Heart right ventricle (tissue), 16 donors: ENCODE data around the gene ST3GAL4. TPM values are rescaled to one million over a fixed set of nuclear protein-coding genes. Genes with fewer than 3 reads are reported as not detected.
A peak's percentile ranks its signal among the peaks of the same experiment; 100 is the strongest.

Experiments used
- ATAC-seq, 8 donors: fragments of 200-7000 bp; cut with Tn5 transposase; one replicate each; pipeline ENCODE4 v1.9.1; 2020; ENCODE audit warnings: mild to moderate bottlenecking in 8 of 8, moderate library complexity in 8 of 8, moderate number of reproducible peaks in 1 of 8
- DNase-seq, 2 donors: peaks; one replicate each; pipeline ENCODE4 v3.0.0-alpha.2; 2020
- H3K27ac ChIP-seq, 10 donors: fragments of 200-600 bp; sonication (generic) in 2 of 10; one replicate each; pipeline versions ENCODE4 v1.5.0 to v1.8.0; 2020 to 2022; ENCODE audit warnings: mild to moderate bottlenecking in 3 of 10
- H3K27me3 ChIP-seq, 7 donors: fragments of 200-600 bp; one replicate each; pipeline ENCODE4 v1.8.0; 2021 to 2022; ENCODE audit warnings: mild to moderate bottlenecking in 2 of 7
- H3K36me3 ChIP-seq, 9 donors: fragments of 200-600 bp; sonication (generic) in 1 of 9; one replicate each; pipeline versions ENCODE4 v1.5.0 to v1.8.0; 2020 to 2022; ENCODE audit warnings: mild to moderate bottlenecking in 2 of 9
- H3K4me1 ChIP-seq, 9 donors: fragments of 200-600 bp; sonication (generic) in 1 of 9; one replicate each; pipeline versions ENCODE4 v1.5.0 to v1.8.0; 2020 to 2022; ENCODE audit warnings: mild to moderate bottlenecking in 4 of 9
- H3K4me3 ChIP-seq, 10 donors: fragments of 200-600 bp; sonication (generic) in 2 of 10; one replicate each; pipeline versions ENCODE4 v1.5.0 to v1.8.0; 2020 to 2022; ENCODE audit warnings: mild to moderate bottlenecking in 7 of 10, moderate library complexity in 2 of 10
- H3K9me3 ChIP-seq, 11 donors: fragments of 200-600 bp in 10 of 11; sonication (generic) in 2 of 11; one replicate each; pipeline versions ENCODE4 v1.5.0 to v1.8.0; 2013 to 2022; ENCODE audit warnings: mild to moderate bottlenecking in 2 of 11, control low read depth in 1 of 11, moderate library complexity in 1 of 11
- WGBS, 2 donors: extraction: QIAGEN DNeasy Blood & Tissue Kit; methylation state at CpG; one replicate each; pipeline ENCODE4 v1.1.7; 2013; ENCODE audit warnings: inconsistent platforms in 1 of 2; 5-methylcytosine and 5-hydroxymethylcytosine counted together
- intact Hi-C, 10 donors: fragments of 100-400 bp; cut with DNase I; formaldehyde crosslinking; loops; one replicate each; pipeline versions ENCODE4 v1.11.1 to v1.14.2; 2022
- long read RNA-seq, 3 donors: library from polyadenylated mRNA; unstranded; transcript quantifications; one replicate each; pipeline ENCODE4 v2.0.0, GENCODE V29; 2020 to 2021
- polyA plus RNA-seq, 2 donors: library from polyadenylated mRNA; stranded (reverse); fragments of 200-250 nt; gene quantifications; one replicate each; pipeline ENCODE4 v1.2.3, GENCODE V29; 2013
- total RNA-seq, 10 donors: library from RNA; stranded (reverse); fragmentation: NEBNext Ultra II Directional in 3 of 10; extraction: Animal tissue kit (Norgen Biotek cat#: 25700) in 3 of 10; gene quantifications; one replicate each; pipeline versions ENCODE4 v1.2.1 to v1.2.4, GENCODE V29; 2021 to 2023
- TF ChIP-seq, protein P1 (sequence below), 9 donors: fragments of 200-600 bp; sonication (generic) in 2 of 9; IDR thresholded peaks; one replicate each; pipeline versions ENCODE4 v1.5.0 to v1.8.0; 2021 to 2022; ENCODE audit warnings: antibody characterized with exemption in 9 of 9, mild to moderate bottlenecking in 5 of 9, moderate library complexity in 1 of 9
- donor health status: Arrhythmogenic right ventricular cardiomyopathy.
- donor health status: ischemic (EF 13 %, LVEDD 7.1; RV severe dilation, severe dysfunction).
- donor health status: healthy with polysubstance abuse.
- donor health status: DM: no; HTN: yes; CAD: no.
- donor health status: DM: no; HTN: no; CAD: no.
- donor health status: ischemic (EF 25% LVEDD 6.9; RV normal size, moderate dysfunction).
- donor health status: ischemic (EF 25% LVEDD 5.7; RV mildly dilated, moderate dysfunction).
- donor health status: healthy.
- donor health status: DM: yes; HTN: yes; CAD: no.
- donor health status: Ischemic cardiomyopathy.
- donor health status: ischemic (EF 35%, LVEDD 5.7; RV mildly dilated, moderate dysfunction).
- donor health status: nonischemic (EF 11% LVEDD 7.7; RV severe dilation, severe dysfunction).
- donor health status: DM: yes; HTN: yes; CAD: no.
- donor health status: PGD.
- donor health status: ischemic (EF 29% LVEDD 5.4; RV normal size, mild dysfunction).
- donor health status: nonischemic (EF 23%, LVEDD 6.1; RV moderate dilation, normal function).

ST3GAL4 gene, protein sequence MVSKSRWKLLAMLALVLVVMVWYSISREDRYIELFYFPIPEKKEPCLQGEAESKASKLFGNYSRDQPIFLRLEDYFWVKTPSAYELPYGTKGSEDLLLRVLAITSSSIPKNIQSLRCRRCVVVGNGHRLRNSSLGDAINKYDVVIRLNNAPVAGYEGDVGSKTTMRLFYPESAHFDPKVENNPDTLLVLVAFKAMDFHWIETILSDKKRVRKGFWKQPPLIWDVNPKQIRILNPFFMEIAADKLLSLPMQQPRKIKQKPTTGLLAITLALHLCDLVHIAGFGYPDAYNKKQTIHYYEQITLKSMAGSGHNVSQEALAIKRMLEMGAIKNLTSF
- total RNA-seq = 10 to 100 TPM; 24.8 to 51.0 (median 43.4) TPM
- 10 to 100 TPM; 96.2 to 98.2 TPM for polyA plus RNA-seq
- long read RNA-seq, donor 1, transcript ST3GAL4-204 (11 exons, 1,812 nt) = major isoform, 22 of 39 reads
- long read RNA-seq, donor 1, partial matches to known transcripts = 2 of 39 reads
- long read RNA-seq, donor 1, other reads (novel, unspliced or antisense) = 7 of 39 reads
- long read RNA-seq, donor 2, transcript ST3GAL4-204 (11 exons, 1,812 nt) = major isoform, 46 of 65 reads
- long read RNA-seq, donor 2, transcript ST3GAL4-201 (11 exons, 1,790 nt) = minor isoform, 6 of 65 reads
- long read RNA-seq, donor 2, partial matches to known transcripts = 3 of 65 reads
- long read RNA-seq, donor 2, other reads (novel, unspliced or antisense) = 6 of 65 reads
- long read RNA-seq, donor 3, transcript ST3GAL4-204 (11 exons, 1,812 nt) = major isoform, 120 of 179 reads
- long read RNA-seq, donor 3, transcript ST3GAL4-201 (11 exons, 1,790 nt) = minor isoform, 8 of 179 reads
- long read RNA-seq, donor 3, partial matches to known transcripts = 3 of 179 reads
- long read RNA-seq, donor 3, other reads (novel, unspliced or antisense) = 38 of 179 reads

DNA sequence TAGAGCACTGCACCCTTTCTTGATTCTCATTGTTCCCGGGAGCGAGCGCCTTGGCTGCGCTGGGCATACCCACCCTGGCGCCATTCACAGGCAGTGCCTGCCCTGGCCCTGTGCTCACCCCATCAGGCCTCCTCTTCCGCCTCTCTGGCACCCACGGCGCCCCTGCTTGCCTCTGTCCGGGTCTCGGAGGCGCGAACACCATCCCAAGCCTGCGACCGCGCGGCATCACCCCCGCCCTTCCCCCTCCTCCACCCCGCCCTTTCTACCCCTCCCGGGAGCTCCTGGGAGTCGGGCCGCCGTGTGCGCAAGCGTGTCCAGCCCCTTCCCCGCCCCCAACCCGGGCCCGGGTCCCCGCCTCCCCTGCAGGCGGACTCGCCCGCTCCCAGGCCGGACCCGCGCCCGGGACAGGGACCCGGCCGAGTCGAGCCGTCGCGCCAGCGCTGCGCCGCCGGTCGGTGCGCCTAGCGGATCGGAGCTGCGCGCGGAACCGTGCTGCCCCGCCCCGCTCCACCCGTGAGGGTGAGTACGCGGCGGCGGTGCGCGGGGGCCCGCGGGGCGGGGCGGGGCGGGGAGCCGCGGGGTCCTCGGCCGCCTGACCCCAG, at the start of gene ST3GAL4:
TSS of gene ST3GAL4 (plus strand) at position 363 of the 602 bp plus-strand sequence. CDS start 50,470 bp downstream, outside the sequence.
- Histone ChIP-seq H3K9me3 (no peaks in the 10 kb centered on the region), H3K36me3 (no peaks in the 10 kb centered on the region), H3K4me3 (peak within 1 kb of the TSS; percentile 36 to 97 (median 74)), H3K27me3 (no peaks in the 10 kb centered on the region), H3K4me1 (peaks cover 28 to 93% (median 89%) of the 10 kb centered on the region in 9 donors), H3K27ac (peak within 1 kb of the TSS; percentile 68 to 96 (median 88))
- peak; percentile 87 to 91 for DNase-seq
- intact Hi-C loops = loop anchor here in 7 of 10 donors (2.0 to 10.0 kb wide), 8 partner anchors 37 to 62 kb away; no protein-coding TSS in a partner anchor
- ATAC-seq = peak; percentile 76 to 88 (median 84)
- TF ChIP-seq, protein P1, sequence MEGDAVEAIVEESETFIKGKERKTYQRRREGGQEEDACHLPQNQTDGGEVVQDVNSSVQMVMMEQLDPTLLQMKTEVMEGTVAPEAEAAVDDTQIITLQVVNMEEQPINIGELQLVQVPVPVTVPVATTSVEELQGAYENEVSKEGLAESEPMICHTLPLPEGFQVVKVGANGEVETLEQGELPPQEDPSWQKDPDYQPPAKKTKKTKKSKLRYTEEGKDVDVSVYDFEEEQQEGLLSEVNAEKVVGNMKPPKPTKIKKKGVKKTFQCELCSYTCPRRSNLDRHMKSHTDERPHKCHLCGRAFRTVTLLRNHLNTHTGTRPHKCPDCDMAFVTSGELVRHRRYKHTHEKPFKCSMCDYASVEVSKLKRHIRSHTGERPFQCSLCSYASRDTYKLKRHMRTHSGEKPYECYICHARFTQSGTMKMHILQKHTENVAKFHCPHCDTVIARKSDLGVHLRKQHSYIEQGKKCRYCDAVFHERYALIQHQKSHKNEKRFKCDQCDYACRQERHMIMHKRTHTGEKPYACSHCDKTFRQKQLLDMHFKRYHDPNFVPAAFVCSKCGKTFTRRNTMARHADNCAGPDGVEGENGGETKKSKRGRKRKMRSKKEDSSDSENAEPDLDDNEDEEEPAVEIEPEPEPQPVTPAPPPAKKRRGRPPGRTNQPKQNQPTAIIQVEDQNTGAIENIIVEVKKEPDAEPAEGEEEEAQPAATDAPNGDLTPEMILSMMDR (IDR thresholded peaks at IDR 0.05) = no peak
- WGBS, 2 donors = 1% methylated on average over 54 to 71 of the region's 71 CpGs

DNA sequence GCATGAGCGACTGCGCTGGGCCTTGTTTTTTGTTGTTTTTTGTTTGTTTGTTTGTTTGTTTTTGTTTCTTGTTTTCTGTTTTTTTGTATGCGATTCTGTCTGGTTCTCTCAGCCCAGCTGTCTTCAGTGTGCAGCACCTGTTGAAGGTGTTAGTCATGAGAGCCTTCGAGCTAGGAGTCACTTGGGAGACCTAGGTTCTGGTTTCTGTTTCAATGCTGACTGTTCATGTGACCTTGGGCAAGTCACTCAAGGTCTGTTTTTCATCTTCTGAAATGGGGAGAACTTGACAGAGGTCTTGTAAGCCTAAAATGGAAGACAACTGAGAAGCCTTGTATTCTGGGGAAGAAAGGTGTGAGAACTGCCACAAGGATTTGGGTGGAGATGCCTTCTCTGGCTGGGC, 49.8 kb upstream of the ST3GAL4 start:
- DNase-seq (no peak), ATAC-seq (no peak)
- intact Hi-C loops = loop anchor here in 1 of 10 donors (5.0 kb wide), 1 partner anchor 177 kb away; no protein-coding TSS in a partner anchor
- H3K27me3 ChIP-seq = no peaks in the 10 kb centered on the region
- H3K4me1 ChIP-seq = peaks cover 4 to 32% (median 16%) of the 10 kb centered on the region in 9 donors
- H3K27ac ChIP-seq = no peak overlapping the region
- no peak overlapping the region for H3K4me3 ChIP-seq
- peaks cover 0 to 36% (median 0%) of the 10 kb centered on the region in 9 donors for H3K36me3 ChIP-seq
- WGBS, 2 donors = 91 to 94% methylated on average over 4 of the region's 4 CpGs
- H3K9me3 ChIP-seq = no peaks in the 10 kb centered on the region
- TF ChIP-seq, protein P1 (IDR thresholded peaks at IDR 0.05) = no peak

DNA sequence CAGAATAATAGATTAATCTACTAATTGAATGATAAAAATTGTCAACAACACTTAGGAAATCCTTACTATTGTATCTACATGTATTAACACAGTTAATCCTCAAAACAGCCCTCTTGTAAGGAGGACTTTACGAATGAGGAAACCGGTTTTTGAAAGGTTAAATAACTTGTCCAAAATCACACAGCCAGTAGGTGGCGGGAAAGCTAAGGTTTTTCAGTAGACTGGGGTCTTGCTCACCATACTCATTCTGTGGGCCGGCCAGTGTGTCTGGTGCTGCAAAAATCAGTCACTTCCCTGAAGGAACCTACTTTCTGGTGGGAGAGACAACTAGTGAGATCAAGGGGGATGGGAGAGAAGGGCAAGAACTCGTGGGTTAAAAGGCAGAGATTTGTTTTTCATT, 47.8 kb upstream of the ST3GAL4 start:
- Histone ChIP-seq H3K27me3 (no peaks in the 10 kb centered on the region), H3K27ac (no peak overlapping the region), H3K36me3 (peaks cover 0 to 35% (median 0%) of the 10 kb centered on the region in 9 donors), H3K9me3 (no peaks in the 10 kb centered on the region), H3K4me1 (peaks cover 4 to 48% (median 21%) of the 10 kb centered on the region in 9 donors), H3K4me3 (no peak overlapping the region)
- ATAC-seq = no peak
- TF ChIP-seq, protein P1 (IDR thresholded peaks at IDR 0.05) = peak in 5 of 9 donors; percentile 18 to 44 (median 24)
- 37 to 45% methylated on average over 5 of the region's 5 CpGs for WGBS, 2 donors
- intact Hi-C loops = loop anchor here in 1 of 10 donors (5.0 kb wide), 1 partner anchor 175 kb away; no protein-coding TSS in a partner anchor
- no peak for DNase-seq
